GM10266 (cell line): ENCODE measurements around the gene FTCD.
"Not testable (repeated sequence)": the region's sequence is repeated elsewhere in the genome, so short reads cannot be mapped to it uniquely, and the experiment has no call there.

ENCODE experiments used
- DNase-seq: peaks from one replicate; pipeline ENCODE4 v3.0.0; 2012; ENCODE audit errors: extremely low spot score
- CTCF ChIP-seq: IDR thresholded peaks from 2 replicates; pipeline ENCODE4 v1.5.1; 2012; ENCODE audit warnings: mild to moderate bottlenecking, low read depth; ENCODE audit not compliant: control insufficient read depth, insufficient read depth; ENCODE audit errors: missing control alignments

Gene FTCD

GRCh38 chr21:46155514-46156377 is at the start of gene FTCD:
TSS of gene FTCD (minus strand) at chr21:46155579. CDS start at chr21:46155523, 56 bp downstream.
- no peak for TF ChIP-seq CTCF
- DNase-seq = no peak

DNA sequence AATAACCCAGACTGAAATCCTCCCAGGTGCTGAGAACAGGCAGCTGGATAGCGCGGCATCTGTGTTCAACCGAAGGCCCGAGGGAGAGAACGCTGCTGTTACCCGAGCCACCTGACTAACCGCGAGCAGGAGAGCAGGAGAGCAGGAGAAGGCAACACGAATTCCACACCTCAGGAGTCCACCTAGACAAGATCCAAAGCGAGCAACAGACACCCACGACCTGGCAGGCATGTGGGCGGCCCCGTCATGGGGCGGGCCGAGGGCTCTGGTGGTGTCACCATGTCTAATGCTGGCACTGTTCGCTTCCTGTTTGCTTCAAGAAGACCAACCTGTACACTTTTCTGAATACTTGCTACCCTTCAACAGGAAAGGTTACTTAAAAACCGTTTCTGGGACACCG is 49.8 kb upstream of the FTCD start:
- TF ChIP-seq CTCF = no peak
- no peak for DNase-seq

DNA sequence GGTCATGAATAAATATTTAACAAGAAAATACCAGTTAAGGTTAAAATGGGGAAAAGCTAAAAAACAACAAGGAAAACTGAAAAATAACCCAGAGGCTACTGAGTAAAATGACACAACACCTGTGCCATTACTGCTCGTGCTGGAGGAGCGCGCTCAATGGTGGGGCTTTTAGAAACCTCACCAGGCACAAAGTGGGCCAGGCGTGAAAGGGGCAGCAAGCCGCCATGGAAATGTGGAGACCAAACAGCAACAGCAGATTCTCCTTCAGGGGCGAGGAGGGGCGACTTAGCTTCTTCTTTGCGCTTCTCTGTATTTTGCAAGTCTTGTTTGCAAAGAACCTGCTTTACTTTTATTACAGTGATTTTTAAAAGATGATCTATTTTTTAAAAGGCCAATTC is 47.8 kb upstream of the FTCD start:
- no peak for TF ChIP-seq CTCF
- no peak for DNase-seq

DNA sequence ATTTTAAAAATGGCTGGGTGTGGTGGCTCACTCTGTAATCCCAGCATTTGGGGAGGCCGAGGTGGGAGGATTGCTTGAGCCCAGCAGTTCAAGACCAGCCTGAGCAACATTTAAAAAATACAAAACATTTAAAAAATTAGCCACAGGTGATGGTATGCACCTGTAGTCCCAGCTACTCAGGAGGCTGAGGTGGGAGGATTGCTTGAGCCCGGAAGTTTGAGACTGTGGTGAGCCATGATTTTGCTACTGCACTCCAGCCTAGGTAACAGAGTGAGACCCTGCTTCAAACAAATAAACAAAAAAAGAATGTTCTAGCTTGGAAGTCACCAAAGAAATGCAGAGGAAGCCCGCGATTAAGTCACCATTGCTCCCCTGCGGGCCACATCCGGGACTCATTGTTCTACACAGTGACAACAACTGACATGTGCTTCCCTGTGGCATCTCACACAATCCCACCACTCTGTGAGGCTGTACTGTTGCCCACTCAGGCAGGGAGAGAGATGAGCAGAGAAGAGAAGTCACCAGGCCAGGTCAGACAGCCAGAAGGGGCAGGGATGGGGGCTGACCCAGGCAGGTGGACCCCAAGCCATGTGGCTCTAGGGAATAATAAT is 47.3 kb upstream of the FTCD start:
- DNase-seq = no peak
- TF ChIP-seq CTCF = no peak

DNA sequence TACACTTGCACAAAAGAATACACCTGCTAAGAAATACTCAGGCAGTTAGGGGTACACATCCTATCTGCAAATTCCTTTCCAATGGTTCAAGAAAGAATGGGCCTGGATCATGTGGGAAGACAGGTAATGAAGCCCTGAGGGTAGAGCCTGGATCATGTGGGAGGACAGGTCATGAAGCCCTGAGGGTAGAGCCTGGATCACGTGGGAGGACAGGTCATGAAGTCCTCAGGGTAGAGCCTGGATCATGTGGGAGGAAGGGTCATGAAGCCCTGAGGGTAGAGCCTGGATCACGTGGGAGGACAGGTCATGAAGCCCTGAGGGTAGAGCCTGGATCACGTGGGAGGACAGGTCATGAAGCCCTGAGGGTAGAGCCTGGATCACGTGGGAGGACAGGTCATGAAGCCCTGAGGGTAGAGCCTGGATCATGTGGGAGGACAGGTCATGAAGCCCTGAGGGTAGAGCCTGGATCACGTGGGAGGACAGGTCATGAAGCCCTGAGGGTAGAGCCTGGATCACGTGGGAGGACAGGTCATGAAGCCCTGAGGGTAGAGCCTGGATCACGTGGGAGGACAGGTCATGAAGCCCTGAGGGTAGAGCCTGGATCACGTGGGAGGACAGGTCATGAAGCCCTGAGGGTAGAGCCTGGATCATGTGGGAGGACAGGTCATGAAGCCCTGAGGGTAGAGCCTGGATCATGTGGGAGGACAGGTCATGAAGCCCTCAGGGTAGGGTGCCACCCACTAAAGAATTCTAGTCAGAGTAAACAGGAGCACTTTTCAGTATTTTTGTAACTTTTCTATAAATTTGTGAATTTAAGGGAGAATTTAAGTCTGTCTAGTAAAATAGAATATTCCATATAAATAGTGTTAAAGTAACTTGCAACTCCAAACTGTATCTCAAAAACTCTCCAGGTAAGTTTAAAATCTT is 45.8 kb upstream of the FTCD start:
- DNase-seq = not testable (repeated sequence)

DNA sequence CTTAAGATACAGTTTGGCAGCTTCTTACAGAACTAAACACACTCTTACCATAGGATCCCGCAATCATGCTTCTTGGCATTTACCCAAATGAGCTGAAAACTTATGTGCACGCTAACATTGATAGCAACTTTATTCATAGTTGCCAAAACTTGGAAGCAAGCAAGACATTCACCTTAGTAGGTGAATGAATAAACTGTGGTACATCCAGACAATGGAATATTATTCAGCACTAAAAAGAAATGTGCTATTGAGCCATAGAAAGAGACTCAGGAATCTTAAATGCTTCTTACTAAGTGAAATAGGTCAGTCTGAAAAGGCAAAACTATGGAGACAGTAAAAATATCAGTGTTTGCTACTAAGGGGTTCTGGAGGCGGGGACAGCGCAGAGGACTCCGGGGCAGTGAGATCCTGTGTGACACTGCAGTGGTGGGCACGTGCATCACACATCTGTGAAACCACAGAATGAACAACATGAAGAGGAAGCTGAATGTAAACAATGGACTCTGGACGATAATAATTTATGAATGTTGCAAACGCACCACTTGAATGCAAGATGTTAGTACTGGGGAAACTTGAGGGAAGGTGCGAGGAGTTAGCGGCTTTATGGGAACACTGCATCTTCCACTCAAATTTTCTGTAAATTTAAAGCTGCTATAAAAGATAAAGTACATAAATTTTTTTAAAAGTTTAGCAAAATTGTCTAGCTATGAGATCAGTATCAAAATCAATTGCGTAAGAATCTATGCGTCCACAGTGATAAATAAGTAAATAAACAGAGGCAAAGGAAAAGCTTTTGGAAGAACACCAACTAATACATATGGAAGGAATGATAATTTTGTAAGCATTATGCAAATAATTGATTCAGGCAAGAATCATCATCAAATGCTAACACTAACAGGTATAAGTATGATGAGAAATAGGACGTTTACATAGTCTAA is 44.3 kb upstream of the FTCD start:
- TF ChIP-seq CTCF = no peak
- no peak for DNase-seq

GRCh38 chr21:46196733-46197132 is 41.4 kb upstream of the FTCD start:
- no peak for DNase-seq

More at GRCh38 chr21:46196733-46197132, 41.4 kb upstream of the FTCD start:
- TF ChIP-seq CTCF = no peak
